Measurements from ENCODE around the gene ITGA8. TPM values are rescaled to one million over a fixed set of nuclear protein-coding genes. Genes with fewer than 3 reads are reported as not detected.

The ITGA8 gene
- total and polyA plus RNA-seq, 10 donors, result 1.7 to 60.3 (median 32.9) TPM

- no peak overlapping the region for H3K27ac ChIP-seq
- intact Hi-C loops (cut with DNase I; ENCODE audit: low total_unique reads), result no loop called here
- H3K36me3 ChIP-seq, result no peaks in the 10 kb centered on the region
- no peaks in the 10 kb centered on the region for H3K27me3 ChIP-seq (replicated peaks in 1 of 7)
- H3K9me3 ChIP-seq, result no peaks in the 10 kb centered on the region
- no peak for DNase-seq
- WGBS, 5 donors, result 69 to 79% (median 75%) methylated on average over 6 of the region's 6 CpGs
- no peak overlapping the region for H3K4me3 ChIP-seq
- no peaks in the 10 kb centered on the region for H3K4me1 ChIP-seq
- TF ChIP-seq POLR2A (IDR thresholded peaks at IDR 0.05) (no peak), CTCF (IDR thresholded peaks at IDR 0.05 in 8 of 11, conservative IDR thresholded peaks at IDR 0.05 in 3 of 11) (no peak), POLR2AphosphoS5 (IDR thresholded peaks at IDR 0.05) (no peak)
Measured at GRCh38 chr10:15651175-15651574, 68.5 kb downstream of the ITGA8 start.

GRCh38 chr10:15642095-15642494, 77.6 kb downstream of the ITGA8 start:
- WGBS, 5 donors, result 33 to 45% (median 40%) methylated on average over 2 of the region's 2 CpGs

GRCh38 chr10:15640536-15641085, 79.1 kb downstream of the ITGA8 start:
- Histone ChIP-seq H3K4me3 (no peak overlapping the region), H3K27ac (no peak overlapping the region), H3K27me3 (replicated peaks in 1 of 7) (no peaks in the 10 kb centered on the region), H3K36me3 (no peaks in the 10 kb centered on the region), H3K9me3 (no peaks in the 10 kb centered on the region), H3K4me1 (peaks cover 0 to 5% (median 0%) of the 10 kb centered on the region in 6 donors)
- TF ChIP-seq POLR2AphosphoS5 (IDR thresholded peaks at IDR 0.05) (no peak), CTCF (IDR thresholded peaks at IDR 0.05 in 8 of 11, conservative IDR thresholded peaks at IDR 0.05 in 3 of 11) (no peak), POLR2A (IDR thresholded peaks at IDR 0.05) (no peak)
- WGBS, 5 donors, result 71 to 87% (median 78%) methylated on average over 5 of the region's 5 CpGs
- no peak for DNase-seq
- intact Hi-C loops (cut with DNase I; ENCODE audit: low total_unique reads), result no loop called here

More at GRCh38 chr10:15642095-15642494, 77.6 kb downstream of the ITGA8 start:
- Histone ChIP-seq H3K4me3 (no peak overlapping the region), H3K9me3 (no peaks in the 10 kb centered on the region), H3K36me3 (no peaks in the 10 kb centered on the region), H3K27ac (peak overlapping the region in 6 of 8 donors; percentile 26 to 63 (median 42)), H3K4me1 (peaks cover 0 to 5% (median 0%) of the 10 kb centered on the region in 6 donors), H3K27me3 (replicated peaks in 1 of 7) (no peaks in the 10 kb centered on the region)
- TF ChIP-seq POLR2A (IDR thresholded peaks at IDR 0.05) (no peak), POLR2AphosphoS5 (IDR thresholded peaks at IDR 0.05) (peak in 1 of 3 donors; percentile 40), CTCF (IDR thresholded peaks at IDR 0.05 in 8 of 11, conservative IDR thresholded peaks at IDR 0.05 in 3 of 11) (no peak)
- no peak for DNase-seq
- intact Hi-C loops (cut with DNase I; ENCODE audit: low total_unique reads), result no loop called here

- H3K27me3 ChIP-seq (replicated peaks in 1 of 7), result no peaks in the 10 kb centered on the region
- DNase-seq, result no peak
- H3K4me1 ChIP-seq, result peaks cover 0 to 11% (median 0%) of the 10 kb centered on the region in 6 donors
- no peaks in the 10 kb centered on the region for H3K36me3 ChIP-seq
- H3K4me3 ChIP-seq, result no peak overlapping the region
- intact Hi-C loops (cut with DNase I; ENCODE audit: low total_unique reads), result no loop called here
- TF ChIP-seq POLR2A (IDR thresholded peaks at IDR 0.05), result no peak
- TF ChIP-seq CTCF (IDR thresholded peaks at IDR 0.05 in 8 of 11, conservative IDR thresholded peaks at IDR 0.05 in 3 of 11), result no peak
- TF ChIP-seq POLR2AphosphoS5 (IDR thresholded peaks at IDR 0.05), result no peak
- peaks cover 0 to 2% (median 0%) of the 10 kb centered on the region in 8 donors for H3K9me3 ChIP-seq
- 82 to 88% (median 84%) methylated on average over 3 of the region's 3 CpGs for WGBS, 5 donors
- no peak overlapping the region for H3K27ac ChIP-seq
Measured at GRCh38 chr10:15636446-15636845, 83.3 kb downstream of the ITGA8 start.

All from spleen (tissue), 11 donors.